Transverse colon (tissue), 3 donors: ENCODE data around the gene CUTA.

ENCODE experiments used
- EP300 ChIP-seq: sonication (generic); formaldehyde crosslinking; IDR thresholded peaks from one replicate; pipeline ENCODE4 v1.6.1; 2017; ENCODE audit warnings: antibody characterized with exemption, low read depth
- TF ChIP-seq, protein P1 (sequence below), 5 experiments: fragments of 200-600 bp in 3 of 5; fragments of 450-650 bp in 2 of 5; sonication (generic) in 3 of 5; IDR thresholded peaks; 1 replicate in 2 of 5; 2 replicates in 3 of 5; pipeline ENCODE4 v1.5.1; 2016 to 2017; ENCODE audit warnings: antibody characterized with exemption in 5 of 5, inconsistent platforms in 3 of 5, mild to moderate bottlenecking in 2 of 5, moderate library complexity in 1 of 5

DNA sequence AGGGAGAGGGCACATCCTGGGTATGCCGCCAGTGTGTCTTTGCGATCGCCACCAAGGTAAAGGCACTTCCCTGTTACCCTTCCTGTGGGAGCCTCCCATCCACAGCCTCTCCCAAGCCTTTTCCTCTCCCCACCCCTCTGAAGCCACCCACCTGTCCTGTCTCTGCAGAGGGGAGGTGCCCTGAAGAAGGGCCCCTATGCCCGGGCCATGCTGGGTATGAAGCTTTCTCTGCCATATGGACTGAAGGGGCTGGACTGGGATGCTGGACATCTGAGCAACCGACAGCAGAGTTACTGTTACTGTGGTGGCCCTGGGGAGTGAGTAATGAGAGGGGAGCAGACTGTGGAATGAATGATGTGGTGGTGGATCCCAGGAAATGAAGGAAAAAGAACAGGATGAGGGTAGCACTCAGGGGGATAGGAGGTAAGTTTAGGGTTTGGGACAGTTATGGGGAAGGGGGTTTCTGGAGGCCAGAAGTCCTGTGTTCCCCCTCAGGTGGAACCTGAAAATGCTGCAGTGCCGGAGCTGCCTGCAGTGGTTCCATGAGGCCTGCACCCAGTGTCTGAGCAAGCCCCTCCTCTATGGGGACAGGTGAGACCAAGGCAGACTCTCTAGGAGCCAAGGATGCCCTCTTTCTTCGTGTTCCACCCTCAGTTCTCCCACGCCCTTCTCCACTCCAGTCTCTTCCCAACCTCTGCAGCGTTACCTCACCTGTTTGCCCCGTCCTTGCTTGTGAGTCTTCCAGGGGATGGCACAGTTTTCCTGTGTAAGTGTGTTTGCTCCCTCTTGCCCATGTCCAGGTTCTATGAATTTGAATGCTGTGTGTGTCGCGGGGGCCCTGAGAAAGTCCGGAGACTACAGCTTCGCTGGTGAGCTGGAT, 4.4 kb downstream of the CUTA start:
- TF ChIP-seq, protein P1, sequence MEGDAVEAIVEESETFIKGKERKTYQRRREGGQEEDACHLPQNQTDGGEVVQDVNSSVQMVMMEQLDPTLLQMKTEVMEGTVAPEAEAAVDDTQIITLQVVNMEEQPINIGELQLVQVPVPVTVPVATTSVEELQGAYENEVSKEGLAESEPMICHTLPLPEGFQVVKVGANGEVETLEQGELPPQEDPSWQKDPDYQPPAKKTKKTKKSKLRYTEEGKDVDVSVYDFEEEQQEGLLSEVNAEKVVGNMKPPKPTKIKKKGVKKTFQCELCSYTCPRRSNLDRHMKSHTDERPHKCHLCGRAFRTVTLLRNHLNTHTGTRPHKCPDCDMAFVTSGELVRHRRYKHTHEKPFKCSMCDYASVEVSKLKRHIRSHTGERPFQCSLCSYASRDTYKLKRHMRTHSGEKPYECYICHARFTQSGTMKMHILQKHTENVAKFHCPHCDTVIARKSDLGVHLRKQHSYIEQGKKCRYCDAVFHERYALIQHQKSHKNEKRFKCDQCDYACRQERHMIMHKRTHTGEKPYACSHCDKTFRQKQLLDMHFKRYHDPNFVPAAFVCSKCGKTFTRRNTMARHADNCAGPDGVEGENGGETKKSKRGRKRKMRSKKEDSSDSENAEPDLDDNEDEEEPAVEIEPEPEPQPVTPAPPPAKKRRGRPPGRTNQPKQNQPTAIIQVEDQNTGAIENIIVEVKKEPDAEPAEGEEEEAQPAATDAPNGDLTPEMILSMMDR (IDR thresholded peaks at IDR 0.05): no peak
- no peak for TF ChIP-seq EP300
